ENCODE results near the gene CDON. TPM values are rescaled to one million over a fixed set of nuclear protein-coding genes. Genes with fewer than 3 reads are reported as not detected.
"Not testable (repeated sequence)": the region's sequence is repeated elsewhere in the genome, so short reads cannot be mapped to it uniquely, and the experiment has no call there.

CDON gene
- total RNA-seq, 2 experiments from 2014 or later = 3.6 to 4.1 TPM

GRCh38 chr11:125918140-125918840 is 144.4 kb downstream of the CDON start:
- H3K36me3 Mint-ChIP-seq (ENCODE audit: low read depth) = no peaks in the 10 kb centered on the region
- CTCF ChIA-PET = interaction anchor here (0.6 to 1.7 kb wide), 2 partner anchors 275 kb away, joined by 3 to 9 read pairs; no protein-coding TSS in a partner anchor
- POLR2A ChIA-PET = no interaction called here
- H3K27ac Mint-ChIP-seq = no peak overlapping the region
- H3K4me3 Mint-ChIP-seq = no peak overlapping the region
- peaks cover 22% of the 10 kb centered on the region for H3K27me3 Mint-ChIP-seq (ENCODE audit: low read depth)
- DNase-seq (no peak), ATAC-seq (no peak)
- H3K4me1 Mint-ChIP-seq (ENCODE audit: low read depth) = no peaks in the 10 kb centered on the region
- no peaks in the 10 kb centered on the region for H3K9me3 Mint-ChIP-seq (ENCODE audit: insufficient read depth)

GRCh38 chr11:125916683-125917347 is 145.9 kb downstream of the CDON start:
- DNase-seq = no peak
- Mint-ChIP-seq H3K27ac (no peak overlapping the region), H3K4me1 (ENCODE audit: low read depth) (no peaks in the 10 kb centered on the region), H3K36me3 (ENCODE audit: low read depth) (no peaks in the 10 kb centered on the region), H3K9me3 (ENCODE audit: insufficient read depth) (no peaks in the 10 kb centered on the region), H3K4me3 (no peak overlapping the region), H3K27me3 (ENCODE audit: low read depth) (peaks cover 24% of the 10 kb centered on the region)
- ATAC-seq = no peak
- ChIA-PET CTCF (interaction anchor here (0.7 to 1.7 kb wide), 3 partner anchors 25 to 277 kb away, joined by 3 to 9 read pairs (median 3); no protein-coding TSS in a partner anchor), POLR2A (interaction anchor here (0.5 kb wide), 1 partner anchor 1698 kb away, joined by 3 read pairs; no protein-coding TSS in a partner anchor)

GRCh38 chr11:125914601-125915000 is 148.1 kb downstream of the CDON start:
- DNase-seq; H3K4me1 Mint-ChIP-seq (ENCODE audit: low read depth); H3K4me3 Mint-ChIP-seq; H3K27ac Mint-ChIP-seq; H3K9me3 Mint-ChIP-seq (ENCODE audit: insufficient read depth); ATAC-seq; POLR2A ChIA-PET; H3K36me3 Mint-ChIP-seq (ENCODE audit: low read depth): not testable (repeated sequence)
- CTCF ChIA-PET = interaction anchor here (1.4 kb wide), 1 partner anchor 12 kb away, joined by 3 read pairs; the partner anchor contains the start of gene PUS3
- H3K27me3 Mint-ChIP-seq (ENCODE audit: low read depth) = peaks cover 36% of the 10 kb centered on the region

GRCh38 chr11:125910226-125910849 is 152.3 kb downstream of the CDON start:
- Mint-ChIP-seq H3K4me1 (ENCODE audit: low read depth) (no peaks in the 10 kb centered on the region), H3K36me3 (ENCODE audit: low read depth) (no peaks in the 10 kb centered on the region), H3K9me3 (ENCODE audit: insufficient read depth) (no peaks in the 10 kb centered on the region), H3K4me3 (no peak overlapping the region), H3K27me3 (ENCODE audit: low read depth) (peaks cover 23% of the 10 kb centered on the region), H3K27ac (no peak overlapping the region)
- DNase-seq (no peak), ATAC-seq (no peak)
- CTCF ChIA-PET = interaction anchor here (2.2 kb wide), 1 partner anchor 283 kb away, joined by 8 read pairs; no protein-coding TSS in a partner anchor
- POLR2A ChIA-PET = no interaction called here

Other genes starting within 250 kb of the CDON start
- gene PATE4, start 229.6 kb downstream of the CDON start, total RNA-seq = not detected
- gene HYLS1, start 175.2 kb downstream of the CDON start, total RNA-seq = 10 to 100 TPM; 11.1 to 11.7 TPM
- gene PUS3, start 159.7 kb downstream of the CDON start, total RNA-seq = 10 to 100 TPM; 11.9 to 16.0 TPM
- gene DDX25, start 158.4 kb downstream of the CDON start, total RNA-seq = not detected
- gene VSIG10L2, start 116.8 kb downstream of the CDON start, total RNA-seq = not detected
- gene RPUSD4, start 148.8 kb upstream of the CDON start, total RNA-seq = 10 to 100 TPM; 31.6 to 32.1 TPM
- gene FAM118B, start 148.9 kb upstream of the CDON start, total RNA-seq = 10 to 100 TPM; 11.8 to 12.8 TPM
- gene SRPRA, start 206.0 kb upstream of the CDON start, total RNA-seq = 100 to 1,000 TPM in 1 of 2 experiments, 10 to 100 TPM in 1; 99.0 to 103 TPM
- gene FOXRED1, start 206.3 kb upstream of the CDON start, total RNA-seq = 10 to 100 TPM; 46.5 to 50.4 TPM
- gene TIRAP, start 220.2 kb upstream of the CDON start, total RNA-seq = 10 to 100 TPM; 15.3 to 15.4 TPM
- gene DCPS, start 241.2 kb upstream of the CDON start, total RNA-seq = 10 to 100 TPM; 21.8 to 22.5 TPM

Data from activated CD8-positive, alpha-beta T cell treated with anti-CD3 and anti-CD28 coated beads, Interleukin-2, amount 10 ng/mL, durations not matched to agents 7 days and 5 days (primary cell).